HCT116 (cell line): ENCODE data around the gene KPNA5. TPM values are rescaled to one million over a fixed set of nuclear protein-coding genes. Genes with fewer than 3 reads are reported as not detected.

Experiments
- ATAC-seq: fragments of 200-7000 bp; cut with Tn5 transposase; 2 replicates; pipeline ENCODE4 v1.9.1; 2020; ENCODE audit warnings: mild to moderate bottlenecking, moderate library complexity
- BruUV-seq: library from RNA; stranded (reverse); fragments of 400-500 nt; replicated peaks from 2 replicates; lab custom pipeline; 2021; lab: Mats Ljungman, UMichigan
- CTCF ChIA-PET: fragments of 300-600 bp; sonication (Branson Sonifier 250); formaldehyde crosslinking; loops from one replicate; lab custom pipeline; 2021; ENCODE audit warnings: antibody characterized with exemption; lab: Charles Lee
- POLR2A ChIA-PET: fragments of 300-600, 350-600 bp; sonication (Branson Sonifier 250); formaldehyde crosslinking; loops from one replicate; lab custom pipeline; 2021; ENCODE audit warnings: antibody characterized with exemption; lab: Charles Lee
- RAD21 ChIA-PET, 2 experiments: fragments of 300-600 bp; sonication (Branson Sonifier 250); formaldehyde crosslinking; loops; one replicate each; lab custom pipeline; 2023; ENCODE audit warnings: low total read pairs in 2 of 2; ENCODE audit not compliant: uncharacterized antibody in 2 of 2, unreplicated experiment in 2 of 2, low non-redundant PET in 1 of 2; lab: Charles Lee
- DNase-seq: peaks from one replicate; pipeline ENCODE4 v3.0.0-alpha.2; 2010; ENCODE audit warnings: low read depth, low spot score
- H2AFZ ChIP-seq: fragments of 200-600 bp; shearing (Covaris generic), sonication (generic); 2 replicates; pipeline ENCODE4 v1.6.1; 2017; ENCODE audit warnings: low read depth, mixed run types, mixed read lengths, antibody characterized with exemption, low read length; ENCODE audit not compliant: poor library complexity, severe bottlenecking
- H3K27ac ChIP-seq: 2 replicates; pipeline ENCODE4 v1.5.1; 2012; ENCODE audit warnings: low read depth, low read length
- H3K27me3 ChIP-seq: fragments of 200-600 bp; sonication (generic); 2 replicates; pipeline ENCODE4 v1.6.1; 2016; ENCODE audit warnings: mixed run types, low read length, mixed read lengths; ENCODE audit not compliant: insufficient read depth
- H3K36me3 ChIP-seq, 2 experiments: fragments of 200-500 bp in 1 of 2; fragments of 200-600 bp in 1 of 2; sonication (Bioruptor generic) in 1 of 2; sonication (generic) in 1 of 2; 2 replicates each; pipeline versions ENCODE4 v1.5.1 to v1.6.1; 2014 to 2016; ENCODE audit warnings: low read length in 2 of 2, inconsistent platforms in 1 of 2, mixed read lengths in 1 of 2, mixed run types in 1 of 2; ENCODE audit not compliant: insufficient read depth in 2 of 2, control insufficient read depth in 1 of 2
- H3K4me1 ChIP-seq, 2 experiments: fragments of 200-600 bp in 1 of 2; sonication (generic) in 1 of 2; 2 replicates each; pipeline versions ENCODE4 v1.5.1 to v1.6.1; 2012 to 2017; ENCODE audit warnings: low read length in 2 of 2, inconsistent platforms in 1 of 2, mild to moderate bottlenecking in 1 of 2, mixed read lengths in 1 of 2, mixed run types in 1 of 2, moderate library complexity in 1 of 2; ENCODE audit not compliant: insufficient read depth in 2 of 2, control insufficient read depth in 1 of 2
- H3K4me2 ChIP-seq: fragments of 200-600 bp; sonication (generic); 2 replicates; pipeline ENCODE4 v1.6.1; 2017; ENCODE audit warnings: mixed run types, low read length, mixed read lengths
- H3K4me3 ChIP-seq, 2 experiments: fragments of 200-600 bp in 1 of 2; sonication (generic) in 1 of 2; replicated peaks in 1 of 2; 2 replicates each; pipeline ENCODE4 v1.5.1; 2011 to 2016; ENCODE audit warnings: low read length in 2 of 2, control low read depth in 1 of 2, low read depth in 1 of 2, mild to moderate bottlenecking in 1 of 2, mixed read lengths in 1 of 2, mixed run types in 1 of 2
- H3K79me2 ChIP-seq: fragments of 200-600 bp; sonication (generic); 2 replicates; pipeline ENCODE4 v1.6.1; 2017; ENCODE audit warnings: mild to moderate bottlenecking, mixed run types, low read length, moderate library complexity, mixed read lengths; ENCODE audit not compliant: insufficient read depth
- H3K9ac ChIP-seq: fragments of 200-600 bp; sonication (generic); 2 replicates; pipeline ENCODE4 v1.6.1; 2016; ENCODE audit warnings: low read length, mixed read lengths
- H3K9me2 ChIP-seq: fragments of 200-600 bp; sonication (generic), shearing (Covaris generic); 2 replicates; pipeline ENCODE4 v1.6.1; 2017; ENCODE audit warnings: mixed run types, mild to moderate bottlenecking, moderate library complexity; ENCODE audit not compliant: insufficient read depth
- H3K9me3 ChIP-seq, 2 experiments: fragments of 200-500 bp in 1 of 2; fragments of 200-600 bp in 1 of 2; sonication (Bioruptor generic) in 1 of 2; sonication (generic) in 1 of 2; 2 replicates each; pipeline ENCODE4 v1.6.1; 2014 to 2017; ENCODE audit warnings: low read length in 2 of 2, mixed read lengths in 2 of 2, inconsistent platforms in 1 of 2, low read depth in 1 of 2, mild to moderate bottlenecking in 1 of 2, mixed run types in 1 of 2, moderate library complexity in 1 of 2; ENCODE audit not compliant: control insufficient read depth in 1 of 2, insufficient read depth in 1 of 2
- H4K20me1 ChIP-seq: fragments of 200-600 bp; sonication (generic), shearing (Covaris generic); 2 replicates; pipeline ENCODE4 v1.6.1; 2017; ENCODE audit warnings: mixed run types, mild to moderate bottlenecking, moderate library complexity; ENCODE audit not compliant: insufficient read depth
- EZH2 ChIP-seq: fragments of 200-600 bp; sonication (generic); IDR thresholded peaks from 2 replicates; pipeline ENCODE4 v1.6.1; 2017; ENCODE audit warnings: antibody characterized with exemption, mixed run types
- JUND ChIP-seq: IDR thresholded peaks from 2 replicates; pipeline ENCODE4 v1.6.1; 2012
- RAD21 ChIP-seq: IDR thresholded peaks from 2 replicates; pipeline ENCODE4 v1.6.1; 2012; ENCODE audit warnings: low read depth, mild to moderate bottlenecking
- SP1 ChIP-seq: IDR thresholded peaks from 2 replicates; pipeline ENCODE4 v1.6.1; 2012; ENCODE audit warnings: low read depth
- TCF7L2 ChIP-seq: IDR thresholded peaks from 2 replicates; pipeline ENCODE4 v1.7.0; 2011; ENCODE audit warnings: borderline replicate concordance, inconsistent platforms; ENCODE audit not compliant: insufficient read depth, insufficient read length; ENCODE audit errors: extremely low read depth
- YY1 ChIP-seq: IDR thresholded peaks from 2 replicates; pipeline ENCODE4 v1.6.1; 2011; ENCODE audit warnings: low read length, low read depth, moderate library complexity, mild to moderate bottlenecking; ENCODE audit not compliant: insufficient replicate concordance; ENCODE audit errors: extremely low read depth
- intact Hi-C: fragments of 100-400 bp; cut with micrococcal nuclease; formaldehyde crosslinking; loops from 2 replicates; pipeline ENCODE4 v1.10.0; 2022
- total RNA-seq: library from RNA; stranded (reverse); gene quantifications from one replicate; pipeline ENCODE4 v1.2.1, GENCODE V29; 2021; ENCODE audit not compliant: unreplicated experiment
- TF ChIP-seq, protein P1 (sequence below), 3 experiments: fragments of 200-600 bp in 1 of 3; sonication (generic) in 1 of 3; IDR thresholded peaks in 2 of 3; conservative IDR thresholded peaks in 1 of 3; 2 replicates each; pipeline ENCODE4 v1.5.1; 2012 to 2017; ENCODE audit warnings: low read depth in 2 of 3, low read length in 2 of 3, antibody characterized with exemption in 1 of 3, borderline replicate concordance in 1 of 3, control low read depth in 1 of 3, mild to moderate bottlenecking in 1 of 3, mixed read lengths in 1 of 3, mixed run types in 1 of 3, moderate library complexity in 1 of 3; ENCODE audit not compliant: insufficient read depth in 1 of 3
- TF ChIP-seq, protein P2 (sequence below): IDR thresholded peaks from 2 replicates; pipeline ENCODE4 v1.6.1; 2012; ENCODE audit warnings: low read depth
- TF ChIP-seq, protein P3 (sequence below): IDR thresholded peaks from 2 replicates; pipeline ENCODE4 v1.6.1; 2012
- TF ChIP-seq, protein P4 (sequence below): IDR thresholded peaks from 2 replicates; pipeline ENCODE4 v1.6.1; 2011; ENCODE audit warnings: mild to moderate bottlenecking, low read length, moderate library complexity; ENCODE audit not compliant: insufficient replicate concordance; ENCODE audit errors: extremely low read depth

Gene KPNA5
- total RNA-seq, 1 experiment from 2014 or later, result 9.8 TPM

DNA sequence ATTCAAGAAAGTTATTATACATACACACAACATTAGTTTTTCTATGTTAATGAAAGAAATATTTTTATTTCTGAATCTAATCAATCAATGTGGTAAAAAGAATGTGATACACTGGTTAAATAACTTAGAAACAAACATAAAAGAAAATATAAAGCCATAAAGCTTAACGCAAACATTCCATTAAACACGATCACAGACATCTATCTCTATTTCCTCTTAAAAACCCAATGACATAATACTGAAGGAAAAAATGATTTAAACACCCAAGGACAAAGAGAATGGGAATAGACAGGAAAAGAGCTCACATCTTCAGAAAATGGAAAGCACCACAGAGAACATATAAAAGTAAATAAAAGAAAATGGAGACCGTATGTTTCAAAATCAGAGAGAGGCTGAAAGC lies 31.9 kb upstream of the KPNA5 start:
- no peak overlapping the region for H3K4me3 ChIP-seq
- no peak overlapping the region for H3K4me2 ChIP-seq
- POLR2A ChIA-PET, result no interaction called here
- no peaks in the 10 kb centered on the region for H4K20me1 ChIP-seq
- CTCF ChIA-PET, result no interaction called here
- no peaks in the 10 kb centered on the region for H3K9me2 ChIP-seq
- no peaks in the 10 kb centered on the region for H3K4me1 ChIP-seq
- ATAC-seq, result no peak
- peaks cover 0 to 5% of the 10 kb centered on the region in 2 experiments; a peak in 2 of 4 replicates for H3K36me3 ChIP-seq
- H3K79me2 ChIP-seq, result no peaks in the 10 kb centered on the region
- no peak overlapping the region for H3K27ac ChIP-seq
- DNase-seq, result no peak
- intact Hi-C loops, result loop anchor here (5.0 kb wide), 2 partner anchors 382 to 432 kb away; no protein-coding TSS in a partner anchor
- H3K9ac ChIP-seq, result no peak overlapping the region
- BruUV-seq, result no TSS peak
- TF ChIP-seq TCF7L2 (no peak), YY1 (no peak)
- no peak overlapping the region for H2AFZ ChIP-seq
- RAD21 ChIA-PET, result no interaction called here
- no peaks in the 10 kb centered on the region for H3K9me3 ChIP-seq
- H3K27me3 ChIP-seq, result no peaks in the 10 kb centered on the region

DNA sequence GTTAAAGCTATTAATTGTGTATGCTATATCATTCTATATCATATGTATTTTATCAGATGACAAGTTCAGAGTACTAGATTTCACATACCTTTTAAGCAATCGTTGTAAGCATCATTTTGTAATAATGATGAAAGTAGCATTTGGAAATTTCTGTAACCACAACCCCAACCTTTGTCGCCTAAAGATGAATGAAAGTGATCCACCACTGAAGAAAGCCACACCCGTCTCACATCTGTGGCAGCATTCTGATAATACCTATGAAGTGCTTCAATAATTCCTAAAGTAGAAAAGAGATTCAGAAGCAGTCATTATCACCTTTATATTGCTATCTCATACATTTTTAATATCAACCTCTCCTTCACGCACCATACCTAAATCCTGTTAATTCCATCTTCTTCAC lies 29.1 kb upstream of the KPNA5 start:
- H3K36me3 ChIP-seq, result peaks cover 0 to 4% of the 10 kb centered on the region in 2 experiments; a peak in 2 of 4 replicates
- BruUV-seq, result no TSS peak
- H3K79me2 ChIP-seq, result 0 out of 2 replicates have a peak, but pooled peaks cover 5% of the 10 kb centered on the region
- H3K4me3 ChIP-seq, result no peak overlapping the region
- no peaks in the 10 kb centered on the region for H3K4me1 ChIP-seq
- H2AFZ ChIP-seq, result no peak overlapping the region
- ChIA-PET RAD21 (no interaction called here), POLR2A (interaction anchor here (2.0 kb wide), 1 partner anchor 9 kb away, joined by 4 read pairs; no protein-coding TSS in a partner anchor), CTCF (no interaction called here)
- H4K20me1 ChIP-seq, result no peaks in the 10 kb centered on the region
- H3K27ac ChIP-seq, result no peak overlapping the region
- DNase-seq, result no peak
- no peaks in the 10 kb centered on the region for H3K9me2 ChIP-seq
- TF ChIP-seq JUND, result no peak
- TF ChIP-seq, protein P1, sequence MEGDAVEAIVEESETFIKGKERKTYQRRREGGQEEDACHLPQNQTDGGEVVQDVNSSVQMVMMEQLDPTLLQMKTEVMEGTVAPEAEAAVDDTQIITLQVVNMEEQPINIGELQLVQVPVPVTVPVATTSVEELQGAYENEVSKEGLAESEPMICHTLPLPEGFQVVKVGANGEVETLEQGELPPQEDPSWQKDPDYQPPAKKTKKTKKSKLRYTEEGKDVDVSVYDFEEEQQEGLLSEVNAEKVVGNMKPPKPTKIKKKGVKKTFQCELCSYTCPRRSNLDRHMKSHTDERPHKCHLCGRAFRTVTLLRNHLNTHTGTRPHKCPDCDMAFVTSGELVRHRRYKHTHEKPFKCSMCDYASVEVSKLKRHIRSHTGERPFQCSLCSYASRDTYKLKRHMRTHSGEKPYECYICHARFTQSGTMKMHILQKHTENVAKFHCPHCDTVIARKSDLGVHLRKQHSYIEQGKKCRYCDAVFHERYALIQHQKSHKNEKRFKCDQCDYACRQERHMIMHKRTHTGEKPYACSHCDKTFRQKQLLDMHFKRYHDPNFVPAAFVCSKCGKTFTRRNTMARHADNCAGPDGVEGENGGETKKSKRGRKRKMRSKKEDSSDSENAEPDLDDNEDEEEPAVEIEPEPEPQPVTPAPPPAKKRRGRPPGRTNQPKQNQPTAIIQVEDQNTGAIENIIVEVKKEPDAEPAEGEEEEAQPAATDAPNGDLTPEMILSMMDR (IDR thresholded peaks at IDR 0.05 in 2 of 3, conservative IDR thresholded peaks at IDR 0.05 in 1 of 3; ENCODE audit: borderline replicate concordance in 1 of 3, insufficient read depth in 1 of 3, low read depth in 2 of 3, low read length in 2 of 3), result no peak
- TF ChIP-seq, protein P2, sequence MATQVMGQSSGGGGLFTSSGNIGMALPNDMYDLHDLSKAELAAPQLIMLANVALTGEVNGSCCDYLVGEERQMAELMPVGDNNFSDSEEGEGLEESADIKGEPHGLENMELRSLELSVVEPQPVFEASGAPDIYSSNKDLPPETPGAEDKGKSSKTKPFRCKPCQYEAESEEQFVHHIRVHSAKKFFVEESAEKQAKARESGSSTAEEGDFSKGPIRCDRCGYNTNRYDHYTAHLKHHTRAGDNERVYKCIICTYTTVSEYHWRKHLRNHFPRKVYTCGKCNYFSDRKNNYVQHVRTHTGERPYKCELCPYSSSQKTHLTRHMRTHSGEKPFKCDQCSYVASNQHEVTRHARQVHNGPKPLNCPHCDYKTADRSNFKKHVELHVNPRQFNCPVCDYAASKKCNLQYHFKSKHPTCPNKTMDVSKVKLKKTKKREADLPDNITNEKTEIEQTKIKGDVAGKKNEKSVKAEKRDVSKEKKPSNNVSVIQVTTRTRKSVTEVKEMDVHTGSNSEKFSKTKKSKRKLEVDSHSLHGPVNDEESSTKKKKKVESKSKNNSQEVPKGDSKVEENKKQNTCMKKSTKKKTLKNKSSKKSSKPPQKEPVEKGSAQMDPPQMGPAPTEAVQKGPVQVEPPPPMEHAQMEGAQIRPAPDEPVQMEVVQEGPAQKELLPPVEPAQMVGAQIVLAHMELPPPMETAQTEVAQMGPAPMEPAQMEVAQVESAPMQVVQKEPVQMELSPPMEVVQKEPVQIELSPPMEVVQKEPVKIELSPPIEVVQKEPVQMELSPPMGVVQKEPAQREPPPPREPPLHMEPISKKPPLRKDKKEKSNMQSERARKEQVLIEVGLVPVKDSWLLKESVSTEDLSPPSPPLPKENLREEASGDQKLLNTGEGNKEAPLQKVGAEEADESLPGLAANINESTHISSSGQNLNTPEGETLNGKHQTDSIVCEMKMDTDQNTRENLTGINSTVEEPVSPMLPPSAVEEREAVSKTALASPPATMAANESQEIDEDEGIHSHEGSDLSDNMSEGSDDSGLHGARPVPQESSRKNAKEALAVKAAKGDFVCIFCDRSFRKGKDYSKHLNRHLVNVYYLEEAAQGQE, result no peak
- TF ChIP-seq TCF7L2, result no peak
- TF ChIP-seq, protein P3, sequence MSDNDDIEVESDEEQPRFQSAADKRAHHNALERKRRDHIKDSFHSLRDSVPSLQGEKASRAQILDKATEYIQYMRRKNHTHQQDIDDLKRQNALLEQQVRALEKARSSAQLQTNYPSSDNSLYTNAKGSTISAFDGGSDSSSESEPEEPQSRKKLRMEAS, result no peak
- TF ChIP-seq, protein P4, sequence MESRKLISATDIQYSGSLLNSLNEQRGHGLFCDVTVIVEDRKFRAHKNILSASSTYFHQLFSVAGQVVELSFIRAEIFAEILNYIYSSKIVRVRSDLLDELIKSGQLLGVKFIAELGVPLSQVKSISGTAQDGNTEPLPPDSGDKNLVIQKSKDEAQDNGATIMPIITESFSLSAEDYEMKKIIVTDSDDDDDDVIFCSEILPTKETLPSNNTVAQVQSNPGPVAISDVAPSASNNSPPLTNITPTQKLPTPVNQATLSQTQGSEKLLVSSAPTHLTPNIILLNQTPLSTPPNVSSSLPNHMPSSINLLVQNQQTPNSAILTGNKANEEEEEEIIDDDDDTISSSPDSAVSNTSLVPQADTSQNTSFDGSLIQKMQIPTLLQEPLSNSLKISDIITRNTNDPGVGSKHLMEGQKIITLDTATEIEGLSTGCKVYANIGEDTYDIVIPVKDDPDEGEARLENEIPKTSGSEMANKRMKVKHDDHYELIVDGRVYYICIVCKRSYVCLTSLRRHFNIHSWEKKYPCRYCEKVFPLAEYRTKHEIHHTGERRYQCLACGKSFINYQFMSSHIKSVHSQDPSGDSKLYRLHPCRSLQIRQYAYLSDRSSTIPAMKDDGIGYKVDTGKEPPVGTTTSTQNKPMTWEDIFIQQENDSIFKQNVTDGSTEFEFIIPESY, result no peak
- no peak for TF ChIP-seq SP1
- no peak for TF ChIP-seq RAD21
- TF ChIP-seq EZH2, result no peak
- intact Hi-C loops, result no loop called here
- no peak overlapping the region for H3K4me2 ChIP-seq
- H3K9me3 ChIP-seq, result no peaks in the 10 kb centered on the region
- no peak overlapping the region for H3K9ac ChIP-seq
- no peak for ATAC-seq
- H3K27me3 ChIP-seq, result no peaks in the 10 kb centered on the region
